NCI-H524 treated with DMSO at 0.1 percent for 48 hours (cell line): ENCODE results near the gene TIGD4.
A peak's percentile ranks its signal among the peaks of the same experiment; 100 is the strongest.

Experiments
- DNase-seq: peaks from one replicate; lab custom pipeline; 2025; lab: John Stamatoyannopoulos, UW

TIGD4 gene

GRCh38 chr4:152779513-152780266, at the start of gene TIGD4, which contains the start of gene ARFIP1:
TIGD4 (minus strand) TSS chr4:152779730; CDS start chr4:152771004, 8,726 bp downstream.
ARFIP1 (plus strand) TSS chr4:152779954; CDS start chr4:152829634, 49,680 bp downstream.
- DNase-seq: peak; percentile 46

DNA sequence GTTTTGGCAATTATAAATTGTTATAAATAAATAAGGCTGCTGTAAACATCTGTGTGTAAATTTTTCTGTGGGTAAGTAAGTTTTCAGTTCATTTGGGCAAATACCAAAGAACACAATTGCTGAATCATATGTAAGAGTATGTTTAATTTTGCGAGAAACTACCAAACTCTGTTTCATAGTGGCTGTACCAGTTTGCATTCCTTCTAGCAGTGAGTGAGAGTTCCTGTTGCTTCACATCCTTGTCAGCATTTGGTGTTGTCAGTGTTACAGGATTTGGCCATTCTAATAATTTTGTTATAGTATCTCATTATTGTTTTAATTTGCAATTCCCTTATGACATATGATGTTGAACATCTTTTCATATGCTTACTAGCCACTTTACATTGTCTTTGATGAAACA, 48.6 kb upstream of the TIGD4 start:
- no peak for DNase-seq

DNA sequence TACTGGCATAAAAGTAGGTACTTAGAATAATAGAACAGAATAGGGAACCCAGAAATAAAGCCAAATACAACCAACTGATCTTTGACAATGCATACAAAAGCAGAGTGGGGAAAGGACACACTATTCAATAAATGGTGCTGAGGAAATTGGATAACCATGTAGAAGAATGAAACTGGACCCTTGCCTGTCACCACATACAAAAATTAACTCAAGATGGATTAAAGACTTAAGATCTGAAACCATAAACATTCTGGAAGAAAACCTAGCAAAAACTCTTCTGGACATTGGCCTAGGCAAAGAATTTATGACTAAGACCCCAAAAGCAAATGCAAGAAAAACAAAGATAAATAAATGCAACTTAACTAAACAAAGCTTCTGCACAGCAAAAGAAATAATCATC, 45.8 kb upstream of the TIGD4 start:
- no peak for DNase-seq

DNA sequence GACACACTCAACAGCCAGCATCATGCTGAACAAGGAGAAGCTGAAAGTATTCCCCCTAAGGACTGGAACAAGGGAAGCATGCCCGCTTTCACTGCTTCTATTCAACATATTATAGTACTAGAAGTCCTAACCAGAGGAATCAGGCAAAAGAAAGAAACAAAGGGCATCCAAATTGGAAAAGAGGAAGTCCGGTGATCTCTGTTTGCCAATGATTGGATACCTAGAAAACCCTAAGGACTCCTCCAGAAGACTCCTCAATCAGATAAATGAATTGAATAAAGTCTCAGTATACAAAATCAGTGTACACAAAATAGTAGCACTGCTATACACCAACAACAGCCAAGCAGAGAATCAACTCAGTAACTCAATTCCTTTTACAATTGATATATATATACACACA, 45.0 kb upstream of the TIGD4 start:
- no peak for DNase-seq

DNA sequence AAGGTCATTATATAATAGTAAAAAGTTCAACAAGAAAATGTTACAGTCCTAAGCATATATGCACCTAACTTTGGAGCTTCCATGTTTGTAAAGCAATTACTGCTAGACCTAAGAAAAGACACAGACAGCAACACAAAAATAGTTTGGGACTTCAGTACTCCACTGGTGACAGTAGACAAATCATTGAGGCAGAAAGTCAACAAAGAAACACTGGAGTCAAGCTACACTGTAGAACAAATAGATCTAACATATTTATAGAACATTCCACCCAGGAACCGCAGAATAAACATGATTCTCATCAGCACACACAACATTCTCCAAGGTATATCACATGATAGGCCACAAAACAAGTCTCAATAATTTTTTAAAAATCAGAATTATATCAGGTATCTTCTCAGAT, 42.8 kb upstream of the TIGD4 start:
- no peak for DNase-seq

- DNase-seq: no peak
These were observed 40.5 kb upstream of the TIGD4 start for GRCh38 chr4:152820073-152820472.

GRCh38 chr4:152819026-152819645, 39.6 kb upstream of the TIGD4 start:
- DNase-seq: no peak

DNA sequence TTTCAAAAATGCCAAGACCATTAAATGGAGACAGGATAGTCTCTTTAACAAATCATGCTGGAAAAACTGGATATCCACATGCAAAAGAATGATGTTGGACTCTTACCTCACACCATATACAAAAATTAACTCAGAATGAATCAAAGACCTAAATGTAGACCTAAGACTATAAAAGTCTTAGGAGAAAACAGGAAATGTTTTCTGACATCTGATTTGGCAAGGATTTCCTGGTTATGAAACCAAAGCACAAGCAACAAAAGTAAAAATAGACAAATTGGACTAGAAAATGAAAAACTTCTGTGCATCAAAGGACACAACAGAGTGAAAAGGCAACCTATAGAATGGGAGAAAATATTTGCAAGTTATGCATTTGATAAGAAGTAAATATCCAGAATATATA, 37.8 kb upstream of the TIGD4 start:
- DNase-seq: no peak

DNA sequence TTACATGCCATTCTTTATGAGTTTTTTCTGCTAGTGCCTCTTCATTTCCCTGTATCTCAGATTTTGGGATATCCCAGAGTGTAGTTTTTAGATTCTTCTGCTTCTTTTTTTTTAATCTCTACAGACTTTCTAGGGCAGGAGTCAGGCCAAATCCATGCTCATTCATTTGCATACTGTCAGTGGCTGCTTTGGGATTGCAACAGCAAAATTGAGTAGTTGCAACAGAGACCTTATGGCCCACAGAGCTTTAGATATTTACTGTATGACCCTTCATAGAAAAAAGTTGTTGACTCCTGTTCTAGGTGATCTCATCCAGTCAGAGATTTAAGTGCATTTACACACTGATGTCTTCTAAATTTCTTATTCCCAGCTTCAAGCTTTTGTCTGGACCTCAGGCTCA, 35.5 kb upstream of the TIGD4 start:
- no peak for DNase-seq

GRCh38 chr4:152810715-152811287, 31.3 kb upstream of the TIGD4 start:
- DNase-seq: no peak

DNA sequence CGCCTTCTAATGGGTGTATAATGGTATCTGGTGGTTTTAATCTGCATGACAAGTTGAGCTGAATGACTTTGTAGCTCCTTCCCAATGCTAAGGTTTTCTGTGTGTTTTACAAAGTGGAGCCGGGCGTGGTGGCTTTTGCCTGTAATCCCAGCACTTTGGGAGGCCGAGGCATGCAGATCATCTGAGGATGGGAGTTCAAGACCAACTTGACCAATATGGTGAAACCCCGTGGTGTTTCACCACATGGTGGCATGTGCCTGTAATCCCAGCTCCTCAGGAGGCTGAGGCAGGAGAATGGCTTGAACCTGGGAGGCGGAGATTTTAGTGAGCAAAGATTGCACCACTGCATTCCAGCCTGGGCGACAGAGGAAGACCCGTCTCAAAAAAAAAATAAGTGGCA, 29.1 kb upstream of the TIGD4 start:
- no peak for DNase-seq

GRCh38 chr4:152807294-152807829, 27.8 kb upstream of the TIGD4 start:
- DNase-seq: no peak

DNA sequence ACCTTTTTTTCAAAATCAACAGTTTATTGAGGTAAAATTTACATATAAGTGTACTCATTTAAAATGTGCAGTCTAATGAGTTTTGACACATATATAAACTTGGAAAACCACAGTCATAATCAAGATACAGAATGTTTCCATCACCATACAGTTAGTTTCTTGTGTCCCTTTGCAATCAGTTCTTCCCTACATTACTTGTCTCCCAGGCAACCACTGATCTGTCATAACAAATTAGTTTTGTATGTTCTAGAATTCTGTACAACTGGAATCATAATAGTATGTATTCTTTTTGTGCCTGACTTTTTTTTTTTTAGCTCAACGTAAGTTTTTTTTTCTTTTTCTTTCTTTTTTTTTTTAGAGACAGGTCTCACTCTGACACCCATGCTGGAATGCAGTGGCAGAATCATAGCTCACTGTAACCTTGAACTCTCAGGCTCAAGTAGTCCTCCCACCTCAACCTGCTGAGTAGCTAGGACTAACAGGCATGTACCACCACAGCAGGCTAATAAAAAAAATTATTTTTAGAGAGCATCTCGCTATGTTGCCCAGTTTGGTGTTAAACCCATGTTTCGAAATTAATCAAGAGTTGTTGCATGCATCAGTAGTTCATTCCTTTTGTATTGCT, 27.1 kb upstream of the TIGD4 start:
- no peak for DNase-seq

DNA sequence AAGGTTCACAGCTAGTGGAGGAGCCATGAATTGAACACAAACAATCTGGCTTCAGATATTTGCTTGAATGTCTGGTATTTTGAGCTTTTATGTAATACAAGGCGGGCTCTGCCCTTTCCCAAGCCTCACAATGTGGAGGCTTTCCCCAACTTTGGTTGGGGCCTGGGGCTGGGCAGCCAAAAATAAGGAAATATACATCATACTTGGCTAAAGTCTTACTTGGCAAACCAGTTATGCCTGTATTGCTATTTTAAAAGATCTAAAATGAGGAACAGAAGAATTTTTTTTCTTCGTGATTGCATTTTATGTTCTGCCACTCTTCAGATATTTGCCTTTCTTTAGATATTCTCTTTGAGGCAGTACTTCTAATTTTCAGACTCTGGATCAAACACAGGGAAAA, 26.3 kb upstream of the TIGD4 start:
- no peak for DNase-seq

DNA sequence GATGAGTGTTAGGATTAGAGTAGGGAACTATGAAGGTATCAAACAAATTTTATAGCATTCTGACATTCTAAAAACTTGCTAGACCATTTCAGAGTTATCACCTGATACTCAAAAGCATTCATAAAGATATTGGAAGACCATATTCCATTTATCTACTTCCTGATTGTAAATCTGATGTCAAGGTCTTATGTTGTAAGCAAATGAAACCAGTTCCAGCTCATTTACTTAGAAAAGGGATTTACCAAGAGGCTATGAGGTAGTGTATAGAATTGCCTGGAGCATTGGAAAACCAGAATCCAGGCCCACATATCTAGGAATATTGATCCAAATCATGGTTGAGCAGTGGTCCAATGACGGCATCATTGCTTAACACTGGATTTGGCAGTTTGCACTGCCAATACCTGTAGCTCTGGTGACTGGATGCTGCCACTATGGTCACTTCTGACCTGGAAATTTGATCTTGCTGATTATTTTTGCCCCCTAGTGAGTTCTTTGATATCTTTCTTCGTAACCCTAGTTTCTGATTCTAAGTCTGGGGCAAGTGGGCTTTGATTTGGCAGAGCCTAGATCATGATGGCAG, 25.6 kb upstream of the TIGD4 start:
- no peak for DNase-seq

- no peak for DNase-seq
These were observed 24.0 kb upstream of the TIGD4 start for GRCh38 chr4:152803541-152803940.

DNA sequence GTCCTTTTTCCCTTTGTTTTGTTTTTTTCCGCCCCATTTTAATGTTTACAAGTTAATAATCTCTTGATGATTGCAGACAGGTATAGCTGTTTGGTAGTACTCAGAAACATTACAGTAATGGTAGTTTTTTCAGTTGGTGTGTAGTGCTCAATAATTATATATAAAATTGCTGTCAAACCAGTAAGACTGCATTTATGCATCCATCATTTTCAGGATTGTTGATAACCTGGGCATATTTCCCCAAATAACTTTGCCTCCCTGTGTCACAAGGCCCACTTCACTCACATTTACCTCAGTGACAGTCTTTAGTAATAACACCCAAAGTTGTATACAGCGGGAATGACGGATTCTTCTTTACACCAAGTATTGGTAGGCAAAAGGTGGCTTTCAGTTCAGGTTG, 16.4 kb upstream of the TIGD4 start:
- no peak for DNase-seq

DNA sequence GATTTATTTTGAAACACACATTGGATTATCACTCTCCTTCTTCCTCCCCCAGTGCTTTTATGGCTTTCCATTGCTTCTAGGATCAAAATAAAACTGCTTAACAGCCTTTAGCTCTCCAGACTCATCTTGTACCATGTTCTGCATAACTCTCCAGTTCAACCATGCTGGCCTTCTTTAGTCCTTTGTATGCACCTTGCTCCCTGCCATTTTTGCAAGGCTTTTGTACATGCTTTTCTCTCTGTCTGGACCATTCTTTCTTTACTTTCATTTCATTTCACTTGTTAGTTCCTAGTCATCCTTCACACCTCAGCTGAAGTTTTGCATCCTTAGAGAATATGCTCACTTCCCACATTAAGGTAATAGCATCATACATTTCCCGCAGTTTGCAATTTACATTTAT, 7.1 kb upstream of the TIGD4 start:
- DNase-seq: no peak

DNA sequence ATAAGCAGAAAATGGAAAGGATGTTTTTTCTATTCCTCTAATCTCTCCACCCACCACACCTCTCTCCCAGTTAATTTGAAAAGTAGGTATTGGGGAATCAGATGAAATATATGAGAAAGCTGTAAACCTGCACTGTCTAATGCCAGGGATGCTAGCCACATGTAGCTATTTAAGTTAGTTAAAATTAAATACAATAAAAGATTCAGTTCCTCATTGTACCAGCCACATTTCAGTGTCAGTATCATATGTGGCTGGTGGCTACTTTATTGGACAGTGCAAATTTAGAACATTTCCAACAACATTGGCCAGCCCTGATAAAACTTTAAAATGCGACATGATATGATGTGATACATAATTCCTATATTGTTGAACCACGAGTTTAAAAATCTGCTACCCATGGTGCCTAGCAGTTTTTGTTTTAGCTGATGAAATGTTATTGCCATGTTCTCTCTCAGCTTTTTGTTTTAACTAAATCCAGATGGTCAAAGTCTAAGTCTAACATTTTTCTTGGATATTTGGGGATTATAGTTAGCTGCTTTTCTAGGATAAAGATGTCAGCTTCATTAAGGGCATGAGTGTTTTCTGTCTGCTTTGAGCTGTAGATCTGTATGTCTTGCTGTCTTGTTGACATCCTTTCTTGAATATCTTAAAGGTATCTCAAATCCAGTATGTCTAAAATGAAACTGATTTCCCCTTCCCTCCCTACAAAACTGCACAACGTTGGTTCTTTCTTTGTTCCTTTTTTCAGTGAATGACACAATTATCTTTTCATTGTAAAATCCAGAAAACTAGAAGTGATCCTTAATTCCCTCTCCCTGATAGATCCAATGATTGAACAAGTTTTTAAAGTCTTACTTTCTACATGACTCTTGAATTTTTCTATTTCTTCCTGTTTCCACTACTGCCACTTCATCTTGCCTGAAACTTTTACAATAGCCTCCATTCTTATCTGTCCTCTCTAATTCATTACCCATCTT, 6.4 kb upstream of the TIGD4 start:
- DNase-seq: no peak

DNA sequence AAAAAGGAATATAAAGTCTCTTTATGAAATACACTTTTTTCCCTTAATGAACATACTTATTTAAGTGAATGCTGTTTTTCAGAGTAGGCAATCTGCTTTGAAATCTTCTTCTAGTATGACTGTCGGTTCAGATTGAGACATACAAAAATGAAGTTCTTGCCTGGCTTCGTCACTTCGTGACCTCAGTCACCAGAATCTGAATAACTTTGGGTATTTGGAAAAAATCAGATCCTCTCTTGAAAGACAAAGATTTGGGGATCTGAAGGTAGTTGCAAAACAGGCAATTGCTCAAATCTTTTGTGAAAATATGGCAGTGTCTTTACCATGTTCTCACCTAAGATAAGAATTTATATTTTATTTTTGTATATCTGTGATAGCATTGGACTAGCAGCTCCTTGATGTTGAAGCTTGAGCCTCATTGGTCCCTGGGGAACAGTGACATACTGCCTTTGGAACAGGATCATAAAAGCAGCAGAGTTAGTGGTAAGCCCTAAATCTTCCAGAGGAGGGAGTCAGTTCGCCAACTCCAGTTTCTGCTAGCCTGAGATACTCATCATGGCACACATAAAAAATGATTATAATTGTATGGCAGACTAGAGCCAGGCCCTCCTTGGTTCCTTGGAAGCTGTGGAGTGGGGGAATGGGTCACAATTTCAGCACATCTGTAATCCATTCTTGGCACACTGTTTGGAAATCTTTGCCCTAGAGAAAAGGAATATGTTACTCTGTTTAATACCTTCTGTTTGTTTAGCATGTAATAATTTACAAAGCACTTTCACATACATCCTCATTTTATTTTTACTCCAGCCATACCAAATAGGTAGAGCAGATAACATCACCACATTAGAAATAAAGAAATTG, 5.2 kb upstream of the TIGD4 start:
- peak; percentile 58 for DNase-seq
